ENCODE data around the gene CST9L. TPM values are rescaled to one million over a fixed set of nuclear protein-coding genes. Genes with fewer than 3 reads are reported as not detected.

Gene CST9L
- total and polyA plus RNA-seq, 10 of the 15 experiments (the other 5 are each of a cell fraction or from before 2014, with no cell fraction given) = not detected

GRCh38 chr20:23582293-23582692 is 14.0 kb upstream of the CST9L start:
- H4K20me1 ChIP-seq (ENCODE audit: control insufficient read depth, insufficient read depth) = no peaks in the 10 kb centered on the region

More at GRCh38 chr20:23582293-23582692, 14.0 kb upstream of the CST9L start:
- Histone ChIP-seq H3K9me3 (replicated peaks; ENCODE audit: control insufficient read depth, insufficient read depth, low read length) (no peaks in the 10 kb centered on the region), H3K4me2 (ENCODE audit: control insufficient read depth, insufficient read depth) (no peak overlapping the region), H3K27ac (ENCODE audit: control insufficient read depth, insufficient read depth) (no peak overlapping the region), H3K4me1 (ENCODE audit: control insufficient read depth, insufficient read depth, low read length) (no peaks in the 10 kb centered on the region), H3K36me3 (ENCODE audit: control insufficient read depth in 2 of 2, insufficient read depth in 2 of 2, low read length in 1 of 2) (no peaks in the 10 kb centered on the region), H3K9ac (ENCODE audit: control insufficient read depth, insufficient read depth, low read length) (no peak overlapping the region), H2AFZ (ENCODE audit: control insufficient read depth, low read depth, low read length) (no peak overlapping the region), H3K79me2 (ENCODE audit: control insufficient read depth, insufficient read depth, low read length) (no peaks in the 10 kb centered on the region), H3K4me3 (no peak overlapping the region), H3K27me3 (replicated peaks in 1 of 2; ENCODE audit: control insufficient read depth in 2 of 2, insufficient read depth in 2 of 2, low read length in 1 of 2) (peaks cover 0 to 2% of the 10 kb centered on the region in 2 experiments; a peak in 2 of 4 replicates)
- TF ChIP-seq RFX5 (IDR thresholded peaks at IDR 0.05; ENCODE audit: low read depth, low read length) (no peak), FOXM1 (IDR thresholded peaks at IDR 0.05; ENCODE audit: low read depth, low read length) (no peak), MLLT1 (IDR thresholded peaks at IDR 0.05) (no peak), PBX3 (IDR thresholded peaks at IDR 0.05; ENCODE audit: insufficient replicate concordance, low read depth, low read length) (no peak), SP1 (IDR thresholded peaks at IDR 0.05; ENCODE audit: low read depth, low read length) (no peak), HDAC6 (IDR thresholded peaks at IDR 0.05; ENCODE audit: unreplicated experiment) (no peak), ZNF592 (IDR thresholded peaks at IDR 0.05) (no peak), EZH2 (IDR thresholded peaks at IDR 0.05; ENCODE audit: borderline replicate concordance, control insufficient read depth, low read depth, low read length) (no peak), NBN (IDR thresholded peaks at IDR 0.05) (no peak)
- 0% methylated on average over 1 of the region's 1 CpG for WGBS (ENCODE audit: insufficient coverage, insufficient replicate concordance, low lambda C conversion rate, missing lambda C conversion rate)
- in situ Hi-C loops (cut with MboI) (no loop called here), intact Hi-C loops (cut with micrococcal nuclease; ENCODE audit: unreplicated experiment) (no loop called here)
- FAIRE-seq (no peak), DNase-seq (ENCODE audit: low read depth, low spot score) (no peak), ATAC-seq (no peak)
- POLR2A ChIA-PET = no interaction called here
- RAD21 ChIA-PET (ENCODE audit: unreplicated experiment) = no interaction called here
- SMC1A ChIA-PET (ENCODE audit: uncharacterized antibody, unreplicated experiment) = no interaction called here
- CTCF ChIA-PET = no interaction called here
- no TSS peak for BruUV-seq (replicated peaks)
